Gastrocnemius medialis (tissue), 4 donors: ENCODE measurements around the gene LAMA1. TPM values are rescaled to one million over a fixed set of nuclear protein-coding genes. Genes with fewer than 3 reads are reported as not detected.
A peak's percentile ranks its signal among the peaks of the same experiment; 100 is the strongest.

Experiments
- ATAC-seq, 2 donors: fragments of 150-250 bp; one replicate each; pipeline ENCODE4 v1.9.1; 2016
- DNase-seq, 2 donors: peaks; one replicate each; pipeline ENCODE4 v3.0.0-alpha.2; 2019
- H3K27ac ChIP-seq, 4 donors: fragments of 200-600 bp; sonication (generic); 1 replicate in 1 of 4; 2 replicates in 3 of 4; pipeline ENCODE4 v1.5.1; 2016 to 2018; ENCODE audit warnings: mild to moderate bottlenecking in 2 of 4, moderate library complexity in 1 of 4
- H3K27me3 ChIP-seq, 3 donors: fragments of 200-600 bp; sonication (generic) in 2 of 3; 1 replicate in 1 of 3; 2 replicates in 2 of 3; pipeline versions ENCODE4 v1.5.1 to v1.6.0; 2016 to 2019; ENCODE audit warnings: mild to moderate bottlenecking in 1 of 3, moderate library complexity in 1 of 3
- H3K36me3 ChIP-seq, 2 donors: fragments of 200-600 bp; sonication (generic) in 1 of 2; one replicate each; pipeline ENCODE4 v1.5.1; 2017 to 2018
- H3K4me1 ChIP-seq, 2 donors: fragments of 200-600 bp; sonication (generic) in 1 of 2; one replicate each; pipeline ENCODE4 v1.5.1; 2016 to 2017; ENCODE audit warnings: mild to moderate bottlenecking in 2 of 2
- H3K4me3 ChIP-seq, 4 donors: fragments of 200-600 bp; sonication (generic) in 3 of 4; 1 replicate in 1 of 4; 2 replicates in 3 of 4; pipeline ENCODE4 v1.5.1; 2016 to 2019; ENCODE audit warnings: mild to moderate bottlenecking in 2 of 4
- H3K9me3 ChIP-seq, 3 donors: fragments of 200-600 bp; sonication (generic) in 2 of 3; 1 replicate in 1 of 3; 2 replicates in 2 of 3; pipeline ENCODE4 v1.5.1; 2016 to 2019
- CTCF ChIP-seq, 5 experiments: fragments of 450-650 bp in 3 of 5; fragments of 200-600 bp in 2 of 5; sonication (generic) in 2 of 5; IDR thresholded peaks in 4 of 5; conservative IDR thresholded peaks in 1 of 5; 1 replicate in 4 of 5; 2 replicates in 1 of 5; pipeline ENCODE4 v1.5.1; 2016 to 2019; ENCODE audit warnings: antibody characterized with exemption in 5 of 5, mild to moderate bottlenecking in 3 of 5, moderate library complexity in 3 of 5
- POLR2A ChIP-seq, 2 donors: fragments of 450-650 bp; IDR thresholded peaks; one replicate each; pipeline ENCODE4 v1.6.1; 2017; ENCODE audit warnings: antibody characterized with exemption in 2 of 2, mild to moderate bottlenecking in 2 of 2, moderate library complexity in 2 of 2
- in situ Hi-C, 4 donors: fragments of 200-750 bp; cut with MboI; loops; one replicate each; pipeline versions ENCODE4 v1.15.0 to v1.8.0; 2017; ENCODE audit warnings: low sequenced_read_pairs in 4 of 4
- intact Hi-C: fragments of 100-400 bp; cut with DNase I; formaldehyde crosslinking; loops from one replicate; pipeline ENCODE4 v1.15.1; 2023; ENCODE audit warnings: low total_unique reads
- total RNA-seq, 4 donors: library from RNA; depleted of rRNA; stranded (reverse); fragments of >200 nt; gene quantifications; one replicate each; pipeline versions ENCODE4 v1.1.0 to v1.2.3, GENCODE V29; 2016

LAMA1 gene
- total RNA-seq, 4 donors from 2014 or later: 0.05 to 0.44 (median 0.09) TPM

- in situ Hi-C loops: loop anchor here in 1 of 4 donors (10.0 kb wide), 1 partner anchor 63 kb away; no protein-coding TSS in a partner anchor
These were observed 95.4 kb downstream of the LAMA1 start for GRCh38 chr18:7021994-7022840.

GRCh38 chr18:7020995-7021777 lies 96.4 kb downstream of the LAMA1 start:
- Histone ChIP-seq H3K4me1 (no peaks in the 10 kb centered on the region), H3K27ac (no peak overlapping the region), H3K36me3 (no peaks in the 10 kb centered on the region), H3K9me3 (no peaks in the 10 kb centered on the region), H3K27me3 (no peaks in the 10 kb centered on the region), H3K4me3 (no peak overlapping the region)
- in situ Hi-C loops (loop anchor here in 1 of 4 donors (10.0 kb wide), 1 partner anchor 64 kb away; no protein-coding TSS in a partner anchor), intact Hi-C loops (no loop called here)
- no peak for ATAC-seq
- TF ChIP-seq POLR2A (IDR thresholded peaks at IDR 0.05) (no peak), CTCF (IDR thresholded peaks at IDR 0.05 in 4 of 5, conservative IDR thresholded peaks at IDR 0.05 in 1 of 5) (no peak)
- no peak for DNase-seq

More at GRCh38 chr18:7021994-7022840, 95.4 kb downstream of the LAMA1 start:
- H3K9me3 ChIP-seq: no peaks in the 10 kb centered on the region
- DNase-seq (no peak), ATAC-seq (no peak)
- H3K36me3 ChIP-seq: no peaks in the 10 kb centered on the region
- no peaks in the 10 kb centered on the region for H3K27me3 ChIP-seq
- TF ChIP-seq POLR2A (IDR thresholded peaks at IDR 0.05): no peak
- TF ChIP-seq CTCF (IDR thresholded peaks at IDR 0.05 in 4 of 5, conservative IDR thresholded peaks at IDR 0.05 in 1 of 5): peak in 1 of 5 experiments; percentile 14
- intact Hi-C loops: no loop called here
- H3K4me1 ChIP-seq: no peaks in the 10 kb centered on the region
- H3K4me3 ChIP-seq: no peak overlapping the region
- H3K27ac ChIP-seq: no peak overlapping the region

GRCh38 chr18:7017013-7017412 lies 100.6 kb downstream of the LAMA1 start:
- TF ChIP-seq POLR2A (IDR thresholded peaks at IDR 0.05): no peak
- TF ChIP-seq CTCF (IDR thresholded peaks at IDR 0.05 in 4 of 5, conservative IDR thresholded peaks at IDR 0.05 in 1 of 5): no peak
- Histone ChIP-seq H3K4me3 (no peak overlapping the region), H3K27ac (no peak overlapping the region), H3K9me3 (no peaks in the 10 kb centered on the region), H3K4me1 (no peaks in the 10 kb centered on the region), H3K36me3 (no peaks in the 10 kb centered on the region), H3K27me3 (no peaks in the 10 kb centered on the region)
- ATAC-seq: no peak
- no peak for DNase-seq
- intact Hi-C loops (no loop called here), in situ Hi-C loops (no loop called here)

- Histone ChIP-seq H3K27ac (no peak overlapping the region), H3K4me3 (no peak overlapping the region), H3K27me3 (no peaks in the 10 kb centered on the region), H3K36me3 (no peaks in the 10 kb centered on the region), H3K9me3 (no peaks in the 10 kb centered on the region), H3K4me1 (no peaks in the 10 kb centered on the region)
- ATAC-seq (no peak), DNase-seq (no peak)
- in situ Hi-C loops: no loop called here
- intact Hi-C loops: no loop called here
- no peak for TF ChIP-seq POLR2A (IDR thresholded peaks at IDR 0.05)
- TF ChIP-seq CTCF (IDR thresholded peaks at IDR 0.05 in 4 of 5, conservative IDR thresholded peaks at IDR 0.05 in 1 of 5): no peak
These were observed 106.5 kb downstream of the LAMA1 start for GRCh38 chr18:7011142-7011541.
